ENCODE measurements around the gene PITPNC1. TPM values are rescaled to one million over a fixed set of nuclear protein-coding genes. Genes with fewer than 3 reads are reported as not detected.

PITPNC1 gene
- total and polyA plus RNA-seq, 4 donors: 8.0 to 21.1 (median 15.2) TPM

DNA sequence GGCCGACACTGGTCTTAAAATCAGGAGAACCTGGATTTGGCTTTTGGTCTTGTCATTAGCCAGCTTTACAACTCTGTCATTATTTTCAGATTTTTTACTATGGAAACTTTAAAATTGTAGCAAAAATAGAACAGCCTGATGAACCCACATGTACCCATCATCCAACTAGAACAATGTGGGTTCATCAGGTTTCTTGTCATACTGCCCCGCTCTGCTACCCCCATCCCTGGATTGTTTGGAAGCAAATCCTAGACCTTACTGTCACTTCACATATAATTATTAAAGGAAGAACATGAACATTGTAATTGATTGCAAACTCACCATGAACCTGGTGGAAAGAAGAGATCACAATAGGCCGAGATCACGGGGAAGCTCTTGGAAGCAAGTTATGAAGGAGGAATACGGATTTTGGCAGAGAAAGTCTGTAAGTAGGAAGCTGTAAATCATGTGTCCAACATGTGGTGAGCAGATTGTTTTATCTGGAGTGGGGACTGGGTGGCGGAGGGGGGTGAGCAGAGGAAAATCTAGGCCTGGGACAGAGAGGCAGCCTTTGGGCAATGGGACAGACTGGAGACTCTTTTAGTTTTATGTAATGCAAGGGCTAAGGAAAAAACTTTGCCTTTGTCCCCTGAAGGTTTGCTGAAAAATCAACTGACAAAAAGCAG is 67.0 kb downstream of the PITPNC1 start:
- Histone ChIP-seq H3K36me3 (ENCODE audit: control insufficient read depth in 4 of 4, insufficient read depth in 4 of 4, low read length in 4 of 4) (no peaks in the 10 kb centered on the region), H3K4me1 (ENCODE audit: control insufficient read depth in 5 of 5, insufficient read depth in 5 of 5, low read length in 5 of 5) (peaks cover 0 to 12% (median 7%) of the 10 kb centered on the region in 5 donors), H3K27ac (ENCODE audit: low read depth in 1 of 2, low read length in 1 of 2) (no peak overlapping the region), H3K27me3 (ENCODE audit: control insufficient read depth in 3 of 3, insufficient read depth in 3 of 3, low read length in 2 of 3) (no peaks in the 10 kb centered on the region), H3K4me3 (no peak overlapping the region), H3K9ac (ENCODE audit: insufficient read depth in 1 of 2, low read length in 2 of 2) (no peak overlapping the region), H3K9me3 (ENCODE audit: control insufficient read depth in 4 of 4, insufficient read depth in 3 of 4, low read length in 3 of 4) (no peaks in the 10 kb centered on the region)
- 48 to 58% methylated on average over 6 of the region's 6 CpGs for WGBS, 2 donors
- TF ChIP-seq, protein P1, sequence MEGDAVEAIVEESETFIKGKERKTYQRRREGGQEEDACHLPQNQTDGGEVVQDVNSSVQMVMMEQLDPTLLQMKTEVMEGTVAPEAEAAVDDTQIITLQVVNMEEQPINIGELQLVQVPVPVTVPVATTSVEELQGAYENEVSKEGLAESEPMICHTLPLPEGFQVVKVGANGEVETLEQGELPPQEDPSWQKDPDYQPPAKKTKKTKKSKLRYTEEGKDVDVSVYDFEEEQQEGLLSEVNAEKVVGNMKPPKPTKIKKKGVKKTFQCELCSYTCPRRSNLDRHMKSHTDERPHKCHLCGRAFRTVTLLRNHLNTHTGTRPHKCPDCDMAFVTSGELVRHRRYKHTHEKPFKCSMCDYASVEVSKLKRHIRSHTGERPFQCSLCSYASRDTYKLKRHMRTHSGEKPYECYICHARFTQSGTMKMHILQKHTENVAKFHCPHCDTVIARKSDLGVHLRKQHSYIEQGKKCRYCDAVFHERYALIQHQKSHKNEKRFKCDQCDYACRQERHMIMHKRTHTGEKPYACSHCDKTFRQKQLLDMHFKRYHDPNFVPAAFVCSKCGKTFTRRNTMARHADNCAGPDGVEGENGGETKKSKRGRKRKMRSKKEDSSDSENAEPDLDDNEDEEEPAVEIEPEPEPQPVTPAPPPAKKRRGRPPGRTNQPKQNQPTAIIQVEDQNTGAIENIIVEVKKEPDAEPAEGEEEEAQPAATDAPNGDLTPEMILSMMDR (IDR thresholded peaks at IDR 0.05; ENCODE audit: control extremely low read depth, extremely low read depth): no peak
- DNase-seq: peak; percentile 30 to 81 (median 59)
- ATAC-seq (ENCODE audit: insufficient read depth, low FRiP score): no peak

DNA sequence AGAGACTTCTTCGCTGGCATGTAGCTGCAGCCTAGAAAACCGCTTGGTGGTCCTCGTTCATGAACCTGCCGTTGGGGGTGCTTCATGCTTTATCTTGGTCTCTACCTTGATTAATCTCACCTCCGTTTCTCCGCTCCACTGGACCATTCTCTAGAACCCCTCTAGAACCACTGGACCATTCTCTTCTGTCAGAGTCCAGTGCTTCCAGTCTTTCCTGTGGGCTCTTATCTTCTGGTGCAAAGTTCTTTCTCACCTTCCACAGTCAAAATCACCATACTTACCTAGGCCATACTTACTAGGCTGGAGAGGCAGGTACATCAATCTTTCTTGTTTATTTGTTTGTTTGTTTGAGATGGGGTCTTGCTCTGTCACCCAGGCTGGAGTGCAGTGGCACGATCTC is 71.4 kb downstream of the PITPNC1 start:
- Histone ChIP-seq H3K36me3 (ENCODE audit: control insufficient read depth in 4 of 4, insufficient read depth in 4 of 4, low read length in 4 of 4) (no peaks in the 10 kb centered on the region), H3K4me1 (ENCODE audit: control insufficient read depth in 5 of 5, insufficient read depth in 5 of 5, low read length in 5 of 5) (peaks cover 0 to 7% (median 3%) of the 10 kb centered on the region in 5 donors), H3K9ac (ENCODE audit: insufficient read depth in 1 of 2, low read length in 2 of 2) (no peak overlapping the region), H3K27ac (ENCODE audit: low read depth in 1 of 2, low read length in 1 of 2) (no peak overlapping the region), H3K4me3 (no peak overlapping the region), H3K27me3 (ENCODE audit: control insufficient read depth in 3 of 3, insufficient read depth in 3 of 3, low read length in 2 of 3) (no peaks in the 10 kb centered on the region), H3K9me3 (ENCODE audit: control insufficient read depth in 4 of 4, insufficient read depth in 3 of 4, low read length in 3 of 4) (no peaks in the 10 kb centered on the region)
- 98 to 99% methylated on average over 7 of the region's 7 CpGs for WGBS, 2 donors
- ATAC-seq (ENCODE audit: insufficient read depth, low FRiP score) (no peak), DNase-seq (no peak)
- TF ChIP-seq, protein P1 (IDR thresholded peaks at IDR 0.05; ENCODE audit: control extremely low read depth, extremely low read depth): no peak

DNA sequence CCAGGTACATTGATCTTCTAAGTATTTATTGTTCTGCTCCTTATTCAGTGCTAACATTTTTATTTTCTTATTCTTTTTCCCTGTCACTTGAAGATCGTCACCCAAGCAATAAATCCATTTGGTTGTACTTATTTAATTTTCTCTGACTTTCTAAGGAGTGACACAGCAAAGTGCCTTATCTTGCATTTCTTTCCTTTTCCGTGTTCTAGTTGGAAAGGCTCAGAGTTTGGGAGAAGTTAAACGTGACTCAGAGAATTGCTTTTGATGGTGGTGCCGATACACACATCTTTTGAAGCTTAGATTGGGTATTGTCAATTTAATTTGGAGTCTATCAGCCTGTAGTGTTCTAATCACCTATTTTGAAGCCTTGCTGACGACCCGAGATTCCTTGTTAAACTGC is 72.0 kb downstream of the PITPNC1 start:
- Histone ChIP-seq H3K4me3 (no peak overlapping the region), H3K36me3 (ENCODE audit: control insufficient read depth in 4 of 4, insufficient read depth in 4 of 4, low read length in 4 of 4) (no peaks in the 10 kb centered on the region), H3K27ac (ENCODE audit: low read depth in 1 of 2, low read length in 1 of 2) (no peak overlapping the region), H3K27me3 (ENCODE audit: control insufficient read depth in 3 of 3, insufficient read depth in 3 of 3, low read length in 2 of 3) (no peaks in the 10 kb centered on the region), H3K9ac (ENCODE audit: insufficient read depth in 1 of 2, low read length in 2 of 2) (no peak overlapping the region), H3K9me3 (ENCODE audit: control insufficient read depth in 4 of 4, insufficient read depth in 3 of 4, low read length in 3 of 4) (no peaks in the 10 kb centered on the region), H3K4me1 (ENCODE audit: control insufficient read depth in 5 of 5, insufficient read depth in 5 of 5, low read length in 5 of 5) (peaks cover 0 to 5% (median 2%) of the 10 kb centered on the region in 5 donors)
- TF ChIP-seq, protein P1 (IDR thresholded peaks at IDR 0.05; ENCODE audit: control extremely low read depth, extremely low read depth): no peak
- DNase-seq: no peak
- WGBS, 2 donors: 70 to 84% methylated on average over 6 of the region's 6 CpGs
- ATAC-seq (ENCODE audit: insufficient read depth, low FRiP score): no peak

Data from lung (tissue), 12 donors.